IPS-NIHi7 (cell line): Measurements from ENCODE around the gene SLC45A1.

Experiments used
- DNase-seq: peaks from one replicate; pipeline ENCODE4 v3.0.0; 2012; ENCODE audit warnings: mixed read lengths; ENCODE audit errors: extremely low spot score

SLC45A1 gene

GRCh38 chr1:8335246-8335645, 17.3 kb downstream of the SLC45A1 start:
- DNase-seq: no peak

- no peak for DNase-seq
Measured at GRCh38 chr1:8337776-8338525, 20.0 kb downstream of the SLC45A1 start.

GRCh38 chr1:8338526-8339202, 20.8 kb downstream of the SLC45A1 start:
- DNase-seq: no peak

- DNase-seq: no peak
Measured at GRCh38 chr1:8339203-8339600, 21.3 kb downstream of the SLC45A1 start.

GRCh38 chr1:8340448-8340847, 22.5 kb downstream of the SLC45A1 start:
- DNase-seq: no peak

GRCh38 chr1:8342325-8342724, 24.4 kb downstream of the SLC45A1 start:
- no peak for DNase-seq

GRCh38 chr1:8343044-8343443, 25.1 kb downstream of the SLC45A1 start:
- DNase-seq: no peak

- no peak for DNase-seq
Measured at GRCh38 chr1:8343464-8344001, 25.6 kb downstream of the SLC45A1 start.

GRCh38 chr1:8344893-8345507, 27.1 kb downstream of the SLC45A1 start:
- no peak for DNase-seq

- no peak for DNase-seq
Measured at GRCh38 chr1:8345621-8346415, 27.9 kb downstream of the SLC45A1 start.

GRCh38 chr1:8347635-8348034, 29.7 kb downstream of the SLC45A1 start:
- no peak for DNase-seq

- DNase-seq: no peak
Measured at GRCh38 chr1:8348047-8348776, 30.3 kb downstream of the SLC45A1 start.

GRCh38 chr1:8348777-8349472, 31.0 kb downstream of the SLC45A1 start:
- DNase-seq: peak; percentile 93

- DNase-seq: no peak
Measured at GRCh38 chr1:8349473-8349865, 31.6 kb downstream of the SLC45A1 start.

GRCh38 chr1:8349961-8350360, 32.0 kb downstream of the SLC45A1 start:
- DNase-seq: no peak

GRCh38 chr1:8350914-8351684, 33.2 kb downstream of the SLC45A1 start:
- no peak for DNase-seq

GRCh38 chr1:8351693-8352470, 34.0 kb downstream of the SLC45A1 start:
- DNase-seq: peak; percentile 82

- no peak for DNase-seq
Measured at GRCh38 chr1:8352471-8352845, 34.5 kb downstream of the SLC45A1 start.
